Pancreas (tissue), 10 donors: ENCODE results near the gene TEX101. TPM values are rescaled to one million over a fixed set of nuclear protein-coding genes. Genes with fewer than 3 reads are reported as not detected.

ENCODE experiments used
- ATAC-seq, 4 donors: fragments of 200-7000 bp; cut with Tn5 transposase; one replicate each; pipeline versions ENCODE4 v1.8.0 to v1.9.1; 2020; ENCODE audit warnings: mild to moderate bottlenecking in 4 of 4, moderate library complexity in 4 of 4
- DNase-seq, 6 donors: peaks; one replicate each; pipeline ENCODE4 v3.0.0-alpha.2; 2020
- FAIRE-seq: peaks from 2 replicates; lab custom pipeline; 2012; peaks lifted over from hg19 to GRCh38; lab: Jason Lieb, UNC
- H3K27ac ChIP-seq, 4 donors: fragments of 200-600 bp; sonication (generic); 1 replicate in 3 of 4; 2 replicates in 1 of 4; pipeline versions ENCODE4 v1.5.0 to v1.8.0; 2020
- H3K27me3 ChIP-seq, 4 donors: fragments of 200-600 bp; one replicate each; pipeline ENCODE4 v1.8.0; 2021
- H3K36me3 ChIP-seq, 3 donors: fragments of 200-600 bp; sonication (generic) in 1 of 3; one replicate each; pipeline versions ENCODE4 v1.5.0 to v1.8.0; 2020 to 2021
- H3K4me1 ChIP-seq, 3 donors: fragments of 200-600 bp; one replicate each; pipeline ENCODE4 v1.8.0; 2021
- H3K4me3 ChIP-seq, 4 donors: fragments of 200-600 bp; sonication (generic) in 2 of 4; one replicate each; pipeline versions ENCODE4 v1.5.0 to v1.8.0; 2020 to 2021
- H3K9me3 ChIP-seq, 4 donors: fragments of 200-600 bp; one replicate each; pipeline ENCODE4 v1.8.0; 2021
- WGBS, 2 donors: extraction: QIAGEN DNeasy Blood & Tissue Kit; methylation state at CpG; one replicate each; pipeline ENCODE4 v1.1.7; 2013; 5-methylcytosine and 5-hydroxymethylcytosine counted together
- intact Hi-C, 3 donors: fragments of 100-400 bp; cut with DNase I; formaldehyde crosslinking; loops; one replicate each; pipeline versions ENCODE4 v1.11.1 to v1.14.2; 2022
- polyA plus RNA-seq, 2 donors: library from polyadenylated mRNA; stranded (reverse); fragments of 200-250 nt; gene quantifications; one replicate each; pipeline ENCODE4 v1.2.3, GENCODE V29; 2013
- total RNA-seq, 6 donors: library from RNA; stranded (reverse); fragmentation: NEBNext Ultra II Directional in 4 of 6; extraction: Animal tissue kit (Norgen Biotek cat#: 25700) in 4 of 6; gene quantifications; one replicate each; pipeline versions ENCODE4 v1.2.1 to v1.2.4, GENCODE V29; 2021 to 2023
- TF ChIP-seq, protein P1 (sequence below), 4 donors: fragments of 200-600 bp; sonication (generic) in 3 of 4; IDR thresholded peaks; one replicate each; pipeline versions ENCODE4 v1.5.0 to v1.8.0; 2021; ENCODE audit warnings: antibody characterized with exemption in 4 of 4
- donor health status: healthy with polysubstance abuse.
- donor health status: DM: no; HTN: no; CAD: no; lungs with moderate emphysema.
- donor health status: DM: no; HTN: no; CAD: no.
- donor health status: control.
- donor health status: control.
- donor health status: Bipolar disorder and iron deficiency.
- donor health status: DM: yes; HTN: yes; CAD: no.
- donor health status: DM: no; HTN: no; CAD: no.
- donor health status: DM: no; HTN: no; CAD: no.
- donor health status: DM: yes; HTN: yes; CAD: no.

TEX101 gene
- total and polyA plus RNA-seq, 8 donors: not detected

DNA sequence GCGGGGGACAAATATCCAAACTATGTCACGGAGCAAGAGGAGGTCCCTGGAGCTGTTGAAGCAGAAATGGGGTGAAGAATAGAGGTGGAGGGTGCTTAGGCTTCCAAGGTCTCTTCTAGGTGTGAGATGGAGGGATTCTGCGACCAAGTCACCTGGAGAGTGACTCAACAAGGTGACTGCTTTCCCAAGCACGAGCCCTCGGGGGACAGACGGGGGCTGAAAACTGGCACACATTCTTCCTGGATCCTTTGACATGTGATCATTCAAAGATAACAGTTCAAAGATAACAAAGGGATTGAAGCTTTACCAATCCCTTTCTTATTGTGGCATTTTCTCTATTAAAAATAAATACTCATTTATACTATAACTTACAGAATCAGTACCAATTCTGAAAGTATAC lies 2.2 kb upstream of the TEX101 start:
- 44 to 53% methylated on average over 6 of the region's 6 CpGs for WGBS, 2 donors
- DNase-seq: no peak

DNA sequence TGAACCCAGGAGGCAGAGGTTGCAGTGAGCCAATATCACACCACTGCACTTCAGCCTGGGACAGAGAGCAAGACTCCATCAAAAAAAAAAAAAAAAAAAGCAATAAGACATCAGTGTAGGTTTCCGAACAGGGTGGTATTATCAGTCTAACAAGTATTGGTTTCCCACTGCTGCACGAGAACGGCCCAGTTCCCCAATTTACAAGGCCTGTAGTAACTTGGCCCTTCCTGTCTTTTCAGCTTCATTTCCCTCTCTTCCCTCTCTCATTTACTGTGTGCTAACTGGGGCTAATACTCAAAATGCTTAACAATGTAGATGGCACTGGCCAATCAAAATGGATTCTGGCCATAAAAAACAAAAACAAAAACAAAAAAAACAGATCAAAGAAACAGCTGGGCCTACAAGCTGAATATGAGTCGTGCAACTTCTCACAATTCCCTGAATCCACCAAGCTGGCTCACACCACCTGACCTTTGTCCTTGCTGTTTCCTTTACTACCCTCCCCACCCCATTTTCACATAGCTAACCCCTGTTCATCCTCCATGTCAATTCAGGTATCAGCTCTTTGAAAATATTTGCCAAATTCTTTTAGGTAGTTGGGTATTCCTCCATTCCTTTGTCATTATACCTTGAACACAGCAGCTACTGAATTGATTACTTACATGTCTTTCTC lies 2.4 kb downstream of the TEX101 start:
- Histone ChIP-seq H3K27me3 (no peaks in the 10 kb centered on the region), H3K9me3 (no peaks in the 10 kb centered on the region), H3K4me3 (no peak overlapping the region), H3K36me3 (no peaks in the 10 kb centered on the region), H3K27ac (no peak overlapping the region), H3K4me1 (no peaks in the 10 kb centered on the region)
- DNase-seq (no peak), FAIRE-seq (no peak), ATAC-seq (no peak)
- TF ChIP-seq, protein P1, sequence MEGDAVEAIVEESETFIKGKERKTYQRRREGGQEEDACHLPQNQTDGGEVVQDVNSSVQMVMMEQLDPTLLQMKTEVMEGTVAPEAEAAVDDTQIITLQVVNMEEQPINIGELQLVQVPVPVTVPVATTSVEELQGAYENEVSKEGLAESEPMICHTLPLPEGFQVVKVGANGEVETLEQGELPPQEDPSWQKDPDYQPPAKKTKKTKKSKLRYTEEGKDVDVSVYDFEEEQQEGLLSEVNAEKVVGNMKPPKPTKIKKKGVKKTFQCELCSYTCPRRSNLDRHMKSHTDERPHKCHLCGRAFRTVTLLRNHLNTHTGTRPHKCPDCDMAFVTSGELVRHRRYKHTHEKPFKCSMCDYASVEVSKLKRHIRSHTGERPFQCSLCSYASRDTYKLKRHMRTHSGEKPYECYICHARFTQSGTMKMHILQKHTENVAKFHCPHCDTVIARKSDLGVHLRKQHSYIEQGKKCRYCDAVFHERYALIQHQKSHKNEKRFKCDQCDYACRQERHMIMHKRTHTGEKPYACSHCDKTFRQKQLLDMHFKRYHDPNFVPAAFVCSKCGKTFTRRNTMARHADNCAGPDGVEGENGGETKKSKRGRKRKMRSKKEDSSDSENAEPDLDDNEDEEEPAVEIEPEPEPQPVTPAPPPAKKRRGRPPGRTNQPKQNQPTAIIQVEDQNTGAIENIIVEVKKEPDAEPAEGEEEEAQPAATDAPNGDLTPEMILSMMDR (IDR thresholded peaks at IDR 0.05): no peak
- WGBS, 2 donors: 81 to 86% methylated on average over 4 of the region's 4 CpGs
- intact Hi-C loops: no loop called here

More for the DNA sequence above, 2.2 kb upstream of the TEX101 start:
- FAIRE-seq (no peak), ATAC-seq (no peak)
- H3K36me3 ChIP-seq: no peaks in the 10 kb centered on the region
- no peaks in the 10 kb centered on the region for H3K27me3 ChIP-seq
- H3K27ac ChIP-seq: no peak overlapping the region
- no peaks in the 10 kb centered on the region for H3K9me3 ChIP-seq
- H3K4me1 ChIP-seq: no peaks in the 10 kb centered on the region
- H3K4me3 ChIP-seq: no peak overlapping the region
- TF ChIP-seq, protein P1 (IDR thresholded peaks at IDR 0.05): no peak
- intact Hi-C loops: no loop called here

- Histone ChIP-seq H3K27me3 (no peaks in the 10 kb centered on the region), H3K36me3 (no peaks in the 10 kb centered on the region), H3K9me3 (no peaks in the 10 kb centered on the region), H3K4me3 (no peak overlapping the region), H3K27ac (no peak overlapping the region), H3K4me1 (peaks cover 1 to 5% (median 4%) of the 10 kb centered on the region in 3 donors)
- intact Hi-C loops: no loop called here
- FAIRE-seq: no peak
- 78 to 81% methylated on average over 6 of the region's 6 CpGs for WGBS, 2 donors
- TF ChIP-seq, protein P1 (IDR thresholded peaks at IDR 0.05): no peak
- DNase-seq: no peak
- ATAC-seq: no peak
Observed at GRCh38 chr19:43420954-43421353, 6.3 kb downstream of the TEX101 start.

DNA sequence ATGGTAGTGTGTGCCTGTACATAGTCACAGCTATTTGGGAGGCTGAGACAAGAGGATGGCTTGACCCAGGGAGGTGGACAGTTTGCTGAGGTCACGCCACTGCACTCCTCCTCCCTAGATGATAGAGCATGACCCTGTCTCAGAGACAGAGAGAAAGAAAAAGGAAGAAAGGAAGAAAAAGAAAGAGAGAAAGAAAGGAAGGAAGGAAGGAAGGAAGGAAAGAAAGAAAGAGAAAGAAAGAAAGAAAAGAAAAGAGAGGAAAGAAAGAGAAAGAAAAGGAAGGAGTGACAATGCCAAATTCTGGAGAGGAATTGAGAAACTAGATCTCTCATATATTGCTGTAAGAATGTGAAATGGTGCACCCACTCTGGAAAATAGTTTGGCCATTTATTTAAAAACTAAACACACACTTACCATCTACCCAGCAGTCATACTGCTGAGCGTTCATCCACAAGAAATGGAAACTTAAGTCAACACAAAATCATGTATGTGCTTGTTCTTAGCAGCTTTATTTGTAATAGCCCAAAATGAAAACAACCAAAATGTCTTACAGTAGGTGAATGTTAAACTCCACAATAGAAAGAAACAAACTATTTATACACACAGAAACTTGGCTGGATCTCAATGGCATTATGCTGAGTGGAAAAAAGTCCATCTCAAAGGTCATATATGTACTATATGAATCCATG lies 7.5 kb downstream of the TEX101 start:
- Histone ChIP-seq H3K27ac (no peak overlapping the region), H3K4me1 (peaks cover 11 to 16% (median 14%) of the 10 kb centered on the region in 3 donors), H3K4me3 (no peak overlapping the region), H3K36me3 (no peaks in the 10 kb centered on the region), H3K27me3 (no peaks in the 10 kb centered on the region), H3K9me3 (no peaks in the 10 kb centered on the region)
- ATAC-seq (no peak), FAIRE-seq (no peak), DNase-seq (no peak)
- WGBS, 2 donors: 87% methylated on average over 2 of the region's 2 CpGs
- TF ChIP-seq, protein P1 (IDR thresholded peaks at IDR 0.05): no peak
- intact Hi-C loops: no loop called here

DNA sequence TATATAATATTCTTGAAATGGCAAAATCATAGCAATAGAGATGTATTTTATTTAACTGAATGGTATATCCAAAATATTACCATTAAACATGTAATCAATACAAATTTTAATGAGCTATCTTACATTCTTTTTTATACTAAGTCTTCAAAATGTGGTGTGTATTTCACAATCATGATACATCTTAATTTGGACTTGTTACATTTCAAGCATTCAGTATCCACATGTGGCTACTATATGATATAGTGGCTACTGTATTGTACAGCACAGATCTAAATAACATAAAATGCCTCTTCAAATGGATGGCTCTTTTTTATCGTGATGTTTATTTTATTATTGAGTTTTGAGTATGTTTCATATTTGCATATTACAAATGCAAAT lies 8.0 kb downstream of the TEX101 start:
- FAIRE-seq (no peak), ATAC-seq (no peak), DNase-seq (no peak)
- 92 to 96% methylated on average over 1 of the region's 1 CpG for WGBS, 2 donors
- no peaks in the 10 kb centered on the region for H3K27me3 ChIP-seq
- H3K4me1 ChIP-seq: peaks cover 14 to 19% (median 16%) of the 10 kb centered on the region in 3 donors
- no peaks in the 10 kb centered on the region for H3K9me3 ChIP-seq
- no peak overlapping the region for H3K4me3 ChIP-seq
- no peaks in the 10 kb centered on the region for H3K36me3 ChIP-seq
- intact Hi-C loops: no loop called here
- TF ChIP-seq, protein P1 (IDR thresholded peaks at IDR 0.05): no peak
- no peak overlapping the region for H3K27ac ChIP-seq
